Psoas muscle (tissue), 8 donors: Measurements from ENCODE around the gene RTP5. TPM values are rescaled to one million over a fixed set of nuclear protein-coding genes. Genes with fewer than 3 reads are reported as not detected.
"Not testable (repeated sequence)": the region's sequence is repeated elsewhere in the genome, so short reads cannot be mapped to it uniquely, and the experiment has no call there.

ENCODE experiments used
- ATAC-seq, 4 donors: fragments of 200-7000 bp; cut with Tn5 transposase; one replicate each; pipeline ENCODE4 v1.9.1; 2020; ENCODE audit warnings: moderate library complexity in 3 of 4, mild to moderate bottlenecking in 2 of 4
- DNase-seq, 2 donors: peaks; one replicate each; pipeline ENCODE4 v3.0.0-alpha.2; 2020
- H3K27ac ChIP-seq: fragments of 200-600 bp; one replicate; pipeline ENCODE4 v1.8.0; 2022
- H3K27me3 ChIP-seq, 3 donors: fragments of 200-600 bp in 1 of 3; one replicate each; pipeline versions ENCODE4 v1.6.1 to v1.8.0; 2013 to 2022; ENCODE audit warnings: low read length in 2 of 3, mild to moderate bottlenecking in 2 of 3, moderate library complexity in 1 of 3; ENCODE audit not compliant: insufficient read depth in 3 of 3
- H3K36me3 ChIP-seq, 2 donors: fragments of 200-600 bp in 1 of 2; one replicate each; pipeline versions ENCODE4 v1.6.1 to v1.8.0; 2013 to 2022; ENCODE audit warnings: low read depth in 1 of 2, mild to moderate bottlenecking in 1 of 2, moderate library complexity in 1 of 2; ENCODE audit not compliant: insufficient read depth in 1 of 2
- H3K4me1 ChIP-seq: fragments of 200-600 bp; one replicate; pipeline ENCODE4 v1.8.0; 2022
- H3K4me3 ChIP-seq: fragments of 200-600 bp; one replicate; pipeline ENCODE4 v1.8.0; 2022; ENCODE audit warnings: mild to moderate bottlenecking
- H3K9me3 ChIP-seq: fragments of 200-600 bp; one replicate; pipeline ENCODE4 v1.8.0; 2022
- WGBS, 3 donors: extraction: QIAGEN DNeasy Blood & Tissue Kit; methylation state at CpG; one replicate each; pipeline versions ENCODE4 v1.1.6 to v1.1.7; 2013; 5-methylcytosine and 5-hydroxymethylcytosine counted together
- intact Hi-C, 2 donors: fragments of 100-400 bp; cut with DNase I; formaldehyde crosslinking; loops; one replicate each; pipeline versions ENCODE4 v1.11.0 to v1.14.2; 2022
- polyA plus RNA-seq, 3 donors: library from polyadenylated mRNA; stranded (reverse); fragments of 200-250 nt; gene quantifications; one replicate each; pipeline ENCODE4 v1.2.3, GENCODE V29; 2013
- total RNA-seq, 4 donors: library from RNA; stranded (reverse); fragmentation: NEBNext Ultra II Directional in 2 of 4; extraction: Animal tissue kit (Norgen Biotek cat#: 25700) in 2 of 4; gene quantifications; one replicate each; pipeline versions ENCODE4 v1.2.1 to v1.2.4, GENCODE V29; 2021 to 2023
- TF ChIP-seq, protein P1 (sequence below): fragments of 200-600 bp; IDR thresholded peaks from one replicate; pipeline ENCODE4 v1.8.0; 2022; ENCODE audit warnings: antibody characterized with exemption
- donor health status: healthy with polysubstance abuse.
- donor health status: DM: no; HTN: no; CAD: no; lungs with moderate emphysema.
- donor health status: Bipolar disorder and iron deficiency.
- donor health status: healthy.
- donor health status: DM: yes; HTN: yes; CAD: no.
- donor health status: DM: no; HTN: no; CAD: no.
- donor health status: DM: no; HTN: no; CAD: no.
- donor health status: DM: yes; HTN: yes; CAD: no.

The RTP5 gene
- total and polyA plus RNA-seq, 7 donors: 0.01 TPM; not detected in 6

DNA sequence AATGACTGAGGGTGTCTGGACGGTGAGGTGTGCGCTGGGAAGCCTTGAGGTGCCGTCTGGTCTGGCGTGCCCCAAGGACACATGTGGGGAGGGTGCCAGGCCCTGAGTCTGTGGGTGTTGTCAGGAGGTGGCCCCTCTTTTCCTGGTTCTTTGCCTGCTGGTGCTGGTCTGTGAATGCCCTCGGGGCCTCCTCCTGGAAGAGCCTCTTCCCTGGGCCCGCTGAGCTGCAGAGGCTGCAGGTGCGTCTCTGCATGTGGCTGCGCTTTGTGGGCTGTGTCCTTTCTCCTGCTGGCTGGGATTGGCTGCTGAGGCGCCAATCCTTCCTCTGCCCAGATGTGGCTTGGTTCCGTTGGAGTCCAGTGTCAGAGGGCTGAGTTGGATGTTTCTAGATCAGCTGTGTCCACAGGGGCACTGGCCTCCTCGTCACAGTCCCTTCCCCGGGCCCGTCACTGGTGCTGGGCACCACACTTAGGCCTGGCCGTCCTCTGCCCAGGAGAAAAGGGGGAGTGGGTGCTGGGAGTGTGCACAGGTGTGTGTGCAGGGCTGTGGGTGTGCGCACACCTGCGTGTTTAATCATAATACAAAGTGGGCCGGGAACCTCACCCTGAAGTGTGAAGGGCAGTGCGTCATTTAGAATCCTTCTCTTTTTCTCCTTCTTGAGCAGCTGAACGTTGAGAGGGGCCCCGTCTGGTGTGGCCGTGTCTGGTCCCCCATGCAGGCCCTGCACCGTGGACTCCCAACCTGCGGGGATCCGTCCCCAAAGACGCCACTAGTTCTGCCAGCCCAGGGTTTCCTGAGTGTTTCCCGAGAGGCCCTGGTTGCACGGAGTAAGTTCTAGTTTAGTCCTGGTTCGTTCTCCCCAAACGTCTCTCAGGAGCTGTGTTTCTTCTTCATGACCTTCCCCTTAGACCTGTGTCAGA lies 35.5 kb downstream of the RTP5 start:
- no peak overlapping the region for H3K4me3 ChIP-seq
- 89 to 92% (median 90%) methylated on average over 29 of the region's 29 CpGs for WGBS, 3 donors
- intact Hi-C loops: no loop called here
- DNase-seq (no peak), ATAC-seq (no peak)
- H3K4me1 ChIP-seq: no peaks in the 10 kb centered on the region
- no peak overlapping the region for H3K27ac ChIP-seq
- TF ChIP-seq, protein P1, sequence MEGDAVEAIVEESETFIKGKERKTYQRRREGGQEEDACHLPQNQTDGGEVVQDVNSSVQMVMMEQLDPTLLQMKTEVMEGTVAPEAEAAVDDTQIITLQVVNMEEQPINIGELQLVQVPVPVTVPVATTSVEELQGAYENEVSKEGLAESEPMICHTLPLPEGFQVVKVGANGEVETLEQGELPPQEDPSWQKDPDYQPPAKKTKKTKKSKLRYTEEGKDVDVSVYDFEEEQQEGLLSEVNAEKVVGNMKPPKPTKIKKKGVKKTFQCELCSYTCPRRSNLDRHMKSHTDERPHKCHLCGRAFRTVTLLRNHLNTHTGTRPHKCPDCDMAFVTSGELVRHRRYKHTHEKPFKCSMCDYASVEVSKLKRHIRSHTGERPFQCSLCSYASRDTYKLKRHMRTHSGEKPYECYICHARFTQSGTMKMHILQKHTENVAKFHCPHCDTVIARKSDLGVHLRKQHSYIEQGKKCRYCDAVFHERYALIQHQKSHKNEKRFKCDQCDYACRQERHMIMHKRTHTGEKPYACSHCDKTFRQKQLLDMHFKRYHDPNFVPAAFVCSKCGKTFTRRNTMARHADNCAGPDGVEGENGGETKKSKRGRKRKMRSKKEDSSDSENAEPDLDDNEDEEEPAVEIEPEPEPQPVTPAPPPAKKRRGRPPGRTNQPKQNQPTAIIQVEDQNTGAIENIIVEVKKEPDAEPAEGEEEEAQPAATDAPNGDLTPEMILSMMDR: no peak
- H3K9me3 ChIP-seq: no peaks in the 10 kb centered on the region
- no peaks in the 10 kb centered on the region for H3K36me3 ChIP-seq
- peaks cover 0 to 31% (median 5%) of the 10 kb centered on the region in 3 donors for H3K27me3 ChIP-seq

DNA sequence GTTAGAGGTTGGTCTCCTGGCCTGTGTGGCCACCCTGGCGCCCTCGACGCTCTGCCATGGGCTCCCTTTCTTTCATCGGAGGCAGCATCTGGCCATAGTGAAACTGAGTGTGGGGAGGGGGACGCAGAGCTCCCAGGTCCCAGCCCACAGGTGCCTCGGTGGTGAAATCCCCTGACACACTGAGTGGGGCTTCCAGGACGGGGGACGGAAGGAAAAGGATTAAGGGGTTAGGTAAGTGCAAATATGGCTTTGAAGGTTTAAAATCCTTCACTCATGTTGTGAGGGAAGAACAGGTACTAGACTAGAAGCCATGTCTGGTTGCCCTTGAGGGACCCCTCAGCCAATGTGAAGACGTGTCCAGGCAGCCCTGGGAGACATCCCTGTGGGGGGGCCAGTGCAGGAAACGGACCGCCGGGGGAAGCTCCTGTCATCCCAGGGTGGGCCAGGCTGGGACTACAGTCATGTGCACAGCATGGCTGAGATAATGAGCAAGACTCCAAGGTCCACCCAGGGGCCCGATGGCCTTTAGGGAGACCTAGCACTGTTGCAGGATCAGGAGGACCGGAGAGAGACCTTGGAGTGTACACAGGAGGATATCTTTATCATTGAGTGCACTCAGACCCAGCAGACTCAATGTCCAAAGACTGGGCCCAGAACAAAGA lies 36.3 kb downstream of the RTP5 start:
- Histone ChIP-seq H3K27ac (no peak overlapping the region), H3K4me1 (no peaks in the 10 kb centered on the region), H3K4me3 (no peak overlapping the region), H3K27me3 (peaks cover 0 to 23% (median 5%) of the 10 kb centered on the region in 3 donors), H3K36me3 (no peaks in the 10 kb centered on the region), H3K9me3 (no peaks in the 10 kb centered on the region)
- intact Hi-C loops: no loop called here
- DNase-seq: no peak
- WGBS, 3 donors: 90 to 93% (median 90%) methylated on average over 14 of the region's 14 CpGs
- TF ChIP-seq, protein P1: no peak
- no peak for ATAC-seq

DNA sequence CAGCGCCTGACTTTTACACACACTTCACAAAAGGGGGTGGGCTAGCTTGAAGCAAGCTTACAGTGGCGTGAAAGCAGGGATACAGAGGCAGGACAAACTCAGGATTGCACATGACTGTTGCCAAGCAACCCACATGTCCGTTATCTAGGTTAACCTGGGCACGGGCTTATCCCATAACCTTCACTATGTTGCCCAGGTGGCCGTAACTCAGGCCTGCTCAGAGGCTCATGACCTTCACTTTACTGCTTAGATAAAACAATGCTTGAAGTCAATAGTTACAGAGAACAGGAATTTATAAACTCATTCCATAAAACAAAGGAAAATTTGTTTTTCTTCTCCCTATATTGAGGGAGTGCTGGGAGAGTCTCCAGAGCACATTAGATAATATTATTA lies 36.8 kb downstream of the RTP5 start:
- peaks cover 0 to 19% (median 5%) of the 10 kb centered on the region in 3 donors for H3K27me3 ChIP-seq
- 94 to 95% (median 94%) methylated on average over 5 of the region's 5 CpGs for WGBS, 3 donors
- H3K27ac ChIP-seq, H3K4me1 ChIP-seq, intact Hi-C loops, H3K36me3 ChIP-seq, H3K9me3 ChIP-seq, DNase-seq, H3K4me3 ChIP-seq, ATAC-seq: not testable (repeated sequence)

DNA sequence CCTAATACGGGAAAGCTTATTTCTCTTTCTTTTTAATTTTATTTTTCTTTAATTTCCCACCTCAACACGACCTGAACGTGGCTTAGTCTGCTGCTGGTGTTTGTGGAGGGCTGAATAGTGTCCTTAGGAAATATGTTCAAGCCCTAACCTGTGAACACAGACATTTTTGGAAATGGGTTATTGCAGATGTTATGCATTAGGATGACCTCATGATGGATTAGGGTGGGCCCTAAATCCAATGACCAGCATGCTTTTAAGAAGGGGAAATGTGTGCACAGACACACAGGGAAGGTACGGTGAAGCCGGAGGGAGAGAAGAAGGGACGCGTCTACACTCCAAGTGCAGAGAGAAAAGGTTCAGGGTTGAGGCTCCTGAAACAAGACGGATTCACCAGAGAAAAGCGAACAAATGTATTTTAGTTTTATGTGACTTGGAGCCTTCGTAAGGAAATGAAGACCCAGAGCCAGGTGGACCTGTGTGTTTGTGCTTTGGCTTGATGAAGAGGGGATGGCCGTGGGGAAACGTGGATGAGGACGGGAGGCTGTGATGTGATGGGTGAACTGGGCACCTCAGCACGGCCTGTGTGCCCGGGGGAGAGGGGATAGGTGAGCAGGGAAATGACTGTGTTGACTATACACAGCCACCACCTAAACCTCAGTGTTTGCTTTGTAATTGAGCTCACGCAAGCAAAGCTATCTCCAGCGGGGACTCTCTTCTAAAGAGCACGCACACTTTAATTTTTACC lies 37.5 kb downstream of the RTP5 start:
- no peak for DNase-seq
- Histone ChIP-seq H3K36me3 (no peaks in the 10 kb centered on the region), H3K4me1 (no peaks in the 10 kb centered on the region), H3K9me3 (no peaks in the 10 kb centered on the region), H3K27me3 (peaks cover 0 to 13% (median 2%) of the 10 kb centered on the region in 3 donors), H3K4me3 (no peak overlapping the region), H3K27ac (no peak overlapping the region)
- intact Hi-C loops: no loop called here
- 89 to 92% (median 90%) methylated on average over 18 of the region's 18 CpGs for WGBS, 3 donors
- no peak for ATAC-seq
- TF ChIP-seq, protein P1: no peak

DNA sequence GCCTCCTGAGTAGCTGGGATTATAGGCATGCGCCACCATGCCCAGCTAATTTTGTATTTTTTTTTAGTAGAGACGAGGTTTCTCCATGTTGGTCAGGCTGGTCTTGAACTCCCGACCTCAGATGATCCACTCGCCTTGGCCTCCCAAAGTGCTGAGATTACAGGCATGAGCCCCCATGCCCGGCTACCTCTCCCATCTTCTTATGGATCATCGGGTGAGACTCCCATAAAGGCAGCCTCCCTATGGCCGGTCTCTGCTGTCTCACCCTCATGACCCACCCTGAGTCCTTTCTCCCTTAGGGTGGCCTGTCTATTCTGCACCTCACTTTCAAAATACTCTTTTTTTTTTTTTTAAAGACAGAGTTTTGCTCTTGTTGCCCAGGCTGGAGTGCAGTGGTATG lies 38.3 kb downstream of the RTP5 start:
- H3K36me3 ChIP-seq, H3K4me3 ChIP-seq, intact Hi-C loops, ATAC-seq, H3K27ac ChIP-seq, H3K9me3 ChIP-seq, H3K4me1 ChIP-seq, DNase-seq: not testable (repeated sequence)
- 94 to 95% (median 94%) methylated on average over 7 of the region's 7 CpGs for WGBS, 3 donors
- H3K27me3 ChIP-seq: peaks cover 0 to 13% (median 2%) of the 10 kb centered on the region in 3 donors
